Kidney tubule cell (primary cell): Measurements from ENCODE around the gene MRPL41.
"Not testable (repeated sequence)": the region's sequence is repeated elsewhere in the genome, so short reads cannot be mapped to it uniquely, and the experiment has no call there.

Source experiments
- DNase-seq: peaks from one replicate; pipeline ENCODE4 v3.0.0-alpha.2; 2018; ENCODE audit warnings: low spot score

The MRPL41 gene

DNA sequence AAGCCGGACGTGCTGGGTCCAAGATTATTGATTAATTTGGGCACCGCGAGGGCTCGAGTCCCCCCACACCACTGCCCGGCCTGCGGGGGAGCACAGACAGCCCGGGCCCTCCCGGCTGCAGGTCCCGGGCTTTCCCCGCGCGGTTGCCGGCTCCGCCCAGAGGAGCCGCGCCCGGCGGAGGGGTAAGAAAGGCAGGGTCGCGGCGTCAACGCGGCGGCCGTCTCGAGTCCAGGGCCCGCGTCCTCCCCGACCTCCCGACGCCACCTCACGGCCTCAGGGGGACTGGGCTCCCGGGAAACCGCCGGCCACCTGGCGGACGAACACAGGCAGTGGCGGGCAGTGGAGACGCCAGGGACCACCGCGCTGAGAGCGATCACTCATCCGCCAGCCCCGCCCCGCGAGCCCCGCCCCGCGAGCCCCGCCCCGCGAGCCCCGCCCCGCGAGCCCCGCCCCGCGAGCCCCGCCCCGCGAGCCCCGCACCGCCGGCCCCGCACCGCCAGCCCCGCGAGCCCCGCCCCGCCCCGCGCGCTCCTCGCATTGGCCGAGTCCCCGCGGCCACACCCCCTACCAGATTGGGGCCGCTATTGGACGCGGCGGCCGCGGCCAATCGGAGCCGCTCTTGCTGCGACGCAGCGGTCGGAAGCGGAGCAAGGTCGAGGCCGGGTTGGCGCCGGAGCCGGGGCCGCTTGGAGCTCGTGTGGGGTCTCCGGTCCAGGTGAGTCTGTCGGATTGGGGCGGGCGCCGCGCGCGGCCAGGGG, at the start of gene MRPL41:
MRPL41 (plus strand) TSS at position 616 of the 758 bp plus-strand sequence. CDS start 203 bp downstream, outside the sequence.
- peak; percentile 91 for DNase-seq

DNA sequence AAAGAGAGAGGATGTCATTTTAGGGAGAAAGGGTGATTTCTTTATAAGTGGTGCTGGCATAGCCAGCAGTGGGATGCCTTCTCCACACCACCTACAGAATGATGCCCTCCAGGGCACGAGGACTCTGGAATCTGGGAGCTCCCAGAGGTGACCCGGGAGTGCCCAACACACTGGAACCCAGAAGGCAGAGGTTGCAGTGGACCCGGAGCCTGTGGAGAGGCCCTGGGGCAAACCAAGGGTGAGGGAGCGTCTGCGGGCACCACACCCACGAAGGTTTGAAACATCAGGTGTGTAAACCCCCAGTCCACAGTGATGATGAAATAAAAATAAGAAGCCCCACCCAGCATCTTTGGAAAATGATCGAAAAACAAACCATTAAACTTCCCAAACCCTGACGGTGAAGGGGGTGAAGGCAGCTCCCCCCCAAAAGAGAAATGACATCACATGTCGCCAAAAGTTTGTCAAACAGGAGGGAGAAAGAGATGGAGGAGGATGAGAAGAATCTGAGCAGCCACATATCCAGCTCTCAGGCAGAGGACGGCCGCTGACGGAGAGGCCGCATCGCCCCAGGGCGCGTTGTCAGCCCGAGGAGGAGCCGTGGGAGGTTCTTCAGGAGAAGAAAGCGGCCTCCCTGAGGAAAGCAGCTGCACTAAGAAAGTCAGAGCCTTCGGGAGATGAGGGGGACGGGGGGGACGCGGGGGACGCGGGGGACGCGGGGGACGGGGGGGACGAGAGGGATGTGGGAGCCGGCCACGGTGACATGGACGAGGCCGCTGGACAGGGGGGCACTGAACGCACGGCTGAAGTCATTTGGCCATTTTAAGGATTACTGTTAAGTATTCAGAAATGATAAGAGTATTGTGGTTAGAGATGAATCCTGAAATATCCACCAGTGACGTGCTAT, 49.4 kb upstream of the MRPL41 start:
- no peak for DNase-seq

DNA sequence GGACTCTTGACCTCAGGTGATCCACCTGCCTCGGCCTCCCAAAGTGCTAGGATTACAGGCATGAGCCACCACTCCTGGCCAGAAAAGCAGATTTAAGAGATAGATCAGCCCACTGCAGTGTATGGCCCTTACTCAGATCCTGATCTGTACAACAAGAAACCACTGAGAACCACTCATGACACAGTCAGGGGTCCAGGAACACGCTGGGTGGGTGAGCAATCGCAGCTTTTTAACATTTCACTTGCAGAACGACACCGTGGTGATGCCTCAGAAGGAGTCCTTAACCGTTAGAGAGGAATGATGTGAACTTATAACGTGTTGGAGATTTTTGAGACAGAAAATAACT, 47.3 kb upstream of the MRPL41 start:
- DNase-seq, result no peak

DNA sequence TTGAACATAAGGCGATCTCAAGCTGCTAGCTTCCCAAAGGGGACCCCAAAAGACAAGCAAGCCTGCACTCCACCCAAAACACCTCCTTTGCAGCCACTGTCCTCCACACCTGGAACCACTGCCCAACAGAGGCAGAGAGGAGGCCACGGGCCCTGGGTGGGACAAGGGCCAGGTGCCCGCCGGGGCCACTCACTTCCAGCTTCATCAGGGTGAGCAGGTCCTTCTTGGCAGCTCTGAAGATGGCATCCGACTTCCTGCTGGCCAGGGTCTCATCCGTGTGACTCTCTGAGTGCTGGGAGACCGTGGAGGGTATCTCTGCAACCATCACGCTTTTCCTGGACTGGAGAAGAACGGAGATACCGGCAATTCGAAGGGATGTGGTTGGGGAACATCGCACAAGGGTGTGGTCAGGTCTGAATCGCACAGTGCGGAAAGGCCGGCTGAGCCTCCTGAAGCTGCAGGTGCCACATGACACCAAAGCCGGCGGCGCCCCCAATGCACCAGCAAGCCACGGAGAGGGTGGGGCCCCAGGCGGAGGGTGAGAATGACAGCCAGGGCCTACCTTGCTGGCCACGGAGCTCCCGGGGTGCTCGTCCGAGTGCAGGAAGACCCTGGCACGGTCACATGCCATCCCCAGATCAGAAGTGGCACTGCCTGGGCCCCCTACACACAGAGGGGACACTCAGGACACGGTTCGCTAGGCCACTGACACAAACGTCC, 46.1 kb upstream of the MRPL41 start:
- no peak for DNase-seq

DNA sequence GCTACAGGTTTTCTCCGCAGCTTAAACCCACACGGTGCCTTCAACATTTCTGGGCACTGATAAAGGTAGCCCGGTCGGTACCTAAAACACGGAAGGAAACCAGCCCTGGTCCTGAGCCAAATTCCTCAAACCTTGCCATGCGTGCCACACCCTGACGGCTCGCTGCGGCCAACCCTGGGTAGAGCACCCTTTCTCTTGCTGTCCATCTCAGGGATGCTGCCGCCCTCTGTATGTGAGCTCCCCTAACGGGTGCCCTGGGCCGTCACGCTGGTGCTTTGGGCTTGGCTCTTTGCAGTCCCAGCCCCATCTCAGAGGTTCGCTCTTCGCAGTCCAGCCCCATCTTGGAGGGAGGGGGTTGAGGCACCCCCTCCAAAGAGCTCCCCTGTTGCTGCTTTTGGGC, 45.4 kb upstream of the MRPL41 start:
- peak; percentile 51 for DNase-seq

DNA sequence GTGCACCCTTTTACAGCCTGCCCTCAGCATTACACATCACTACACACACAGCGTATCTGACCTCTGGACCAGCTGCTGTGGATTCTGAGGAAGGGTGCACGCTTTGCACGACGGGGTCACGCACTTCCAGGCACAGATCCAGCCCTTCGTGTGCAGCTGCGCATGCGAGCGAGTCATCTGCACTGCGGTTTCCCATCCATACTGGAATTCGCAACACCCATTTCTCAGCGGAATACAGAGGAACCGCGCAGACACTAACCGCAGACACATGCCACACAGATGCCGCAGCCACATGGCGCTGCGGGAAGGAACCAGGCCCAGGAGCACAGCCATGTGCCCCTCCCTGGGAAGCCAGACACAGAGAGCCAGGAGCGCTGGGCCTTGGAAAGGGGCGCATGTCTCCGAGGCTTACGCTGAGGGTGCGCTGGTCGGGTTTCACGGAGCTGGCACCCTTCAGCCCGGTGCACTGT, 44.9 kb upstream of the MRPL41 start:
- peak; percentile 22 for DNase-seq

DNA sequence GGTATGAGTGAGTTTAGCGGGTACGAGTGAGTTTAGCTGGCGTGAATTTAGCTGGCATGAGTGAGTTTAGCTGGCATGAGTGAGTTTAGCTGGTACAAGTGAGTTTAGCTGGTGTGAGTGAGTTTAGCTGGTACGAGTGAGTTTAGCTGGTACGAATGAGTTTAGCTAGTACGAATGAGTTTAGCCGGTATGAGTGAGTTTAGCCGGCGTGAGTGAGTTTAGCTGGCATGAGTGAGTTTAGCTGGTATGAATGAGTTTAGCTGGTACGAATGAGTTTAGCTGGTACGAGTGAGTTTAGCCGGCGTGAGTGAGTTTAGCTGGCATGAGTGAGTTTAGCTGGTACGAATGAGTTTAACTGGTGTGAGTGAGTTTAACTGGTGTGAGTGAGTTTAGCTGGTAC, 42.5 kb upstream of the MRPL41 start:
- no peak for DNase-seq

DNA sequence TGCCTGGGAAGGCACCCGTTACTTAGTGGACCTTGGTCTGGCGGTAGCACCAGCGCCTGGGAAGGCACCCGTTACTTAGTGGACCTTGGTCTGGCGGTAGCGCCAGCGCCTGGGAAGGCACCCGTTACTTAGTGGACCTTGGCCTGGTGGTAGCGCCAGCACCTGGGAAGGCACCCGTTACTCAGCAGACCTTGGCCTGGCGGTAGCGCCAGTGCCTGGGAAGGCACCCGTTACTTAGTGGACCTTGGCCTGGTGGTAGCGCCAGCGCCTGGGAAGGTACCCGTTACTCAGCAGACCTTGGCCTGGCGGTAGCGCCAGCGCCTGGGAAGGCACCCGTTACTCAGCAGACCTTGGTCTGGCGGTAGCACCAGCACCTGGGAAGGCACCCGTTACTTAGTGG, 40.6 kb upstream of the MRPL41 start:
- peak; percentile 52 for DNase-seq

DNA sequence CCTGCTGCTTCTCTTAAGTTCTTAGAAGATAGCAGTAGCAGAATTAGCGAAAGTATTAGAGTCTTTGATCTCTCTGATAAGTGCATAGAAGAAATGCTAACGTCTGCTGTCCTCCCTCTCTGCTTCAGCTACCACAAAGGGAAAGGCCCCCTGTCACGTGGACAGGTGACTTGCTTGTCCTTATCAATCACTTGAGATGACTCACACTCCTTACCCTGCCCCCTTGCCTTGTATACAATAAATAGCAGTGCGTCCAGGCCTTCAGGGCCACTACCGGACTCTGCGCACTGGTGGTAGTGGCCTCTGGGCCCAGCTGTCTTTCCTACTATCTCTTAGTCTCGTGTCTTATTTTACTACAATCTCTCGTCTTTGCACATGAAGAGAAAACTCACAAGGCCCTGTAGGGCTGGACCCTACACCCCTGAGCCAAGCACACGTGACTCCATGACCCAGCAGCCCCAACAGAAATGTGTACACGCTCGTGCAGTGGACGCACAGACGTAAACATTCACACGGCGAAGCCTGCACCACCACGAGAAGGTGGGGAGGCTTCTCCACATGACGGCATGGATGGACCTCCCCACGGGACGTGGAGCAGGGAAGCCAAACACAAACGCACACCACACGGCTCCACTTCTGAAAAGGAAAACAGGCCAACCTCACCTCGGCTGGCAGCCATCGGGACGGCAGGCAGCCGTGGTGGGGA, 39.8 kb upstream of the MRPL41 start:
- DNase-seq, result no peak

DNA sequence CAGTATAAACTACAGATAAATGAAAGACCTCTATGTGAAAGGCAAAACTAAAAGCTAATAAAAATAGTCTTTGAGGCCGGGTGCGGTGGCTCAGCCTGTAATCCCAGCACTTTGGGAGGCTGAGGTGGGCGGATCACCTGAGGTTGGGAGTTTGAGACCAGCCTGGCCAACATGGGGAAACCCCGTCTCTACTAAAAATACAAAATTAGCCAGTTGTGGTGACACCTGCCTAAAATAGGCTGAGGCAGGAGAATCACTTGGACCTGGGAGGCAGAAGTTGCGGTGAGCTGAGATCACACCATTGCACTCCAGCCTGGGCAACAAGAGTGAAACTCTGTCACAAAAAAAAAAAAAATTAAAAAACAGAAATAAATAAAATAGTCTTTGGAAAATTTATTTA, 38.5 kb upstream of the MRPL41 start:
- DNase-seq, result not testable (repeated sequence)

DNA sequence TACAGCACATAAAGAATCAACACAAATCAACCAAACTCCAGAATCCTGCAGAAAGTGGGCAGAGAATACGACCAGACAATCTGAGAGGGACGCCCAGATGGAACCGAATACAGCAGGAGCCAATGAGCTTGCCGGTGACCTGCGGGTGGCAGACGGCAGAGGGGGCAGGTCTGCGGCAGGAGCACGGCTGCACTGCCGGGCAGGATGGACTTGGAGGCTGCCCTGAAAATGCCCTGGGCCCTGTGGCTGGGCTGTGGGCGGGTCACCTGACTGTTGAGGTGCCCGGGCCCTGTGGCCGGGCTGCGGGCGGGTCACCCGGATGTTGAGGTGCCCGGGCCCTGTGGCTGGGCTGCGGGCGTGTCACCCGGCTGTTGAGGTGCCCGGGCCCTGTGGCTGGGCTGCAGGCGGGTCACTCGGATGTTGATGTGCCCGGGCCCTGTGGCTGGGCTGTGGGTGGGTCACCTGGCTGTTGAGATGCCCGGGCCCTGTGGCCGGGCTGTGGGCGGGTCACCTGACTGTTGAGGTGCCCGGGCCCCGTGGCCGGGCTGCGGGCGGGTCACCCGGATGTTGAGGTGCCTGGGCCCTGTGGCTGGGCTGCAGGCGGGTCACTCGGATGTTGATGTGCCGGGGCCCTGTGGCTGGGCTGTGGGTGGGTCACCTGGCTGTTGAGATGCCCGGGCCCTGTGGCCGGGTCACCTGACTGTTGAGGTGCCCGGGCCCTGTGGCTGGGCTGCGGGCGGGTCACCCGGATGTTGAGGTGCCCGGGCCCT, 37.7 kb upstream of the MRPL41 start:
- DNase-seq, result not testable (repeated sequence)

DNA sequence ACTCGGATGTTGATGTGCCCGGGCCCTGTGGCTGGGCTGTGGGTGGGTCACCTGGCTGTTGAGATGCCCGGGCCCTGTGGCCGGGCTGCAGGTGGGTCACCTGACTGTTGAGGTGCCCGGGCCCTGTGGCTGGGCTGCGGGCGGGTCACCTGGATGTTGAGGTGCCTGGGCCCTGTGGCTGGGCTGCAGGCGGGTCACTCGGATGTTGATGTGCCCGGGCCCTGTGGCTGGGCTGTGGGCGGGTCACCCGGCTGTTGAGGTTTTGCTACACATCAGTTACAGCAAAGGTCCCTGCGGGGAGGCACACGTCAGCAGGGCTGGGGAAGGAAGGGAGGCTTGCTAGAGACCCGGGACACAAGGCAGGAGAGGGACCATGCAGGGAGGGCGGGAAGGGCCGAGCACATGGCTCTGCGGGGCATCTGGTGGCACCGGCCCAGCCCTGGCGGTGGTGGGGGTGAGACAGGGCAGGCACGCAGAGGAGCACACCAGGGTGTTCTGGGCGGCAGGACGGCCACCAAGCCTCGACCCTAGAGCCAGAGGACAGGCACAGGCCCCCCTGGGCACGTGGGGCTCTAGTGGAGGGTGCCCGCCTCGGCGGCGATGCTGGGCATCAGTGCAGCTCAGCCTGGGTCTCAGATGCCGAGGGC, 36.9 kb upstream of the MRPL41 start:
- DNase-seq, result no peak

DNA sequence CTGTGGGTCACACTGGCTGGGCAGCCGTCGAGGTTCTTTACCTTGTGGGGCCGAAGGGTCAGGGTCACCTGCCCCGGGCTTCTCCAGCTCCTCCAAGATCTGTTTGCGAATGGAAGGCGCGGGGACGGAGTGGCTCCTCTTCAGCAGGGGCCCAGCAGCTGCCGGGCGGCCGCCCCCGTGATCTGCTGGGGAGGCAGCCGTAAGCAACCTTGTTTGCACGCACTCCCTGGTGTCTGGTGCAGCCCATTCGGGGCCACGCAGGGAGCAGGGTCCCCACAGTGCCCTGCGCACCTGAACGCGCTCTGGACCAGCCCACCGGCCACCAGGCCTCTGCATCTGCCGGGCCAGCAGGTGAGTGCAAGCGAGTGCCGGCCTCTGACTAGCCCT, 36.3 kb upstream of the MRPL41 start:
- no peak for DNase-seq

DNA sequence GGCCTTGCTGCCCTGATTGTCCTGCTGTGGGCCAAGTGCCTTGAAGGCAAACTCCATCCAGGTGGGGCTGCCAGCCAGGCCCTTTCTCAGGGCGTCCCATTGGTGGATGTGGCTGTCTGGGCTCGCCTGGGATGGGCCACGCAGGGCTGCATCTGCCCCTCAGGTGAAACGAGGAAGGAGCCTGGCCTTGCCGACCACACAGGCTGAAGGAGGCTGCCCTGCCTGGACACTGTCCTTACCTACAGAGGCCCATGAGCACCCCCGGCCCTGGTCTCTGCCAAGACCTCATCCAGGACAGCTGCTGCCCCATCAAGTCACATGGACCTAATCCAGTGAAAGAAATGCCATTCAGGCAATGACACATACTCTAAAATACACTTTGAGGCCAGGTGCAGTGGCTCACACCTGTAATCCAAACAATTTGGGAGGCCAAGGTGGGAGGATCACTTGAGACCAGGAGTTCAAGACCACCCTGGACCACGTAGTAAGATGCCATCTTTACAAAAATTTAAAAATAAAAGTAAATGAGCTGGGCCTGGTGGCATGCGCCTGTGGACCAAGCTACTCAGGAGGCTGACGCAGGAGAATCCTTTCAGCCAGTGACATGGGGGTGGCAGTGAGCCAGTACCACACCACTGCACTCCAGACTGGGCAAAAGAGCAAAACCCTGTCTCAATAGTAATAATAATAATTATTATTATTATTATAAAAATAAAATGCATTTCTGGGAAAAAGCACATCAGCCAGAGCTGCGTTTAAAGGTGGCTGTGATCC, 35.3 kb upstream of the MRPL41 start:
- no peak for DNase-seq

DNA sequence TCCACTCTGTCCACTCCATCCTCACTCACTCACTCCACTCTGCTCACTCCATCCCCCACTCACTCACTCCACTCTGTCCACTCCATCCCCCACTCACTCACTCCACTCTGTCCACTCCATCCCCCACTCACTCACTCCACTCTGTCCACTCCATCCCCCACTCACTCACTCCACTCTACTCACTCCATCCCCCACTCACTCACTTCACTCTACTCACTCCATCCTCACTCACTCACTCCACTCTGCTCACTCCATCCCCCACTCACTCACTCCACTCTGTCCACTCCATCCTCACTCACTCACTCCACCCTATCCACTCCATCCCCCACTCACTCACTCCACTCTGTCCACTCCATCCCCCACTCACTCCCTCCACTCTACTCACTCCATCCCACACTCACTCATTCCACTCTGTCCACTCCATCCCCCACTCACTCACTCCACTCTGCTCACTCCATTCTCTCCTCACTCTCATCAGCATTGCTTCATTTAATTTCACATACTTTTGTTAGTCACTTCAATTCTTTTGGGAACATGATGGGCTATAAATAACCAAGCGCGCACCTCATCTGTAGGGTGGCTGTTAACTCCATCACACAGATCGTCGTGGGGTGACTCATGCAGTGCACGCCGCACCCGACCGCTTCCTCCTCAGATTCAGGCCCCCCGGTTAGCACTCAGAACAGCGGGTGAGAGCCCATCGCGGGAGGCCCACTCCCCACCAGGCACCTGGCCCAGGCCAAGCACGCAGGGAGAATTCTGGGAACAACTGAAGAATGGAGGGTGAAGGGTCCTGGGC, 32.8 kb upstream of the MRPL41 start:
- DNase-seq, result not testable (repeated sequence)

DNA sequence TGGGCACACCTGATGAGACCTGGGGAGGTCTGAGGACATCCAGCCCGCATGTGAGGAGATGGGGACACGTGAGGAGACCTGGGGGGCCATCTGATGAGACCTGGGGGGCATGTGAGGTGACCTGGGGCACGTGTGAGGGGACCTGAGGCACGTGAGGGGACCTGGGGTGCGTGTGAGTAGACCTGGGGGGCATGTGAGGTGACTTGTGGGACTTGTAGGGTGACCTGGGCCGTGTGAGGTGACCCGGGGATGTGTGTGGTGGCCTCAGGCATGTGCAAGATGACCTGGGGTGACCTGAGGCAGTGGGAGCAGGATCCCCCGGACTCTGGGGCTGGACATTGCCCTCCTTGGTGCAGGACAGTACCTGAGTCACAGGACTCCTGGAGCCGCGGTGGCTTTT, 32.1 kb upstream of the MRPL41 start:
- no peak for DNase-seq

DNA sequence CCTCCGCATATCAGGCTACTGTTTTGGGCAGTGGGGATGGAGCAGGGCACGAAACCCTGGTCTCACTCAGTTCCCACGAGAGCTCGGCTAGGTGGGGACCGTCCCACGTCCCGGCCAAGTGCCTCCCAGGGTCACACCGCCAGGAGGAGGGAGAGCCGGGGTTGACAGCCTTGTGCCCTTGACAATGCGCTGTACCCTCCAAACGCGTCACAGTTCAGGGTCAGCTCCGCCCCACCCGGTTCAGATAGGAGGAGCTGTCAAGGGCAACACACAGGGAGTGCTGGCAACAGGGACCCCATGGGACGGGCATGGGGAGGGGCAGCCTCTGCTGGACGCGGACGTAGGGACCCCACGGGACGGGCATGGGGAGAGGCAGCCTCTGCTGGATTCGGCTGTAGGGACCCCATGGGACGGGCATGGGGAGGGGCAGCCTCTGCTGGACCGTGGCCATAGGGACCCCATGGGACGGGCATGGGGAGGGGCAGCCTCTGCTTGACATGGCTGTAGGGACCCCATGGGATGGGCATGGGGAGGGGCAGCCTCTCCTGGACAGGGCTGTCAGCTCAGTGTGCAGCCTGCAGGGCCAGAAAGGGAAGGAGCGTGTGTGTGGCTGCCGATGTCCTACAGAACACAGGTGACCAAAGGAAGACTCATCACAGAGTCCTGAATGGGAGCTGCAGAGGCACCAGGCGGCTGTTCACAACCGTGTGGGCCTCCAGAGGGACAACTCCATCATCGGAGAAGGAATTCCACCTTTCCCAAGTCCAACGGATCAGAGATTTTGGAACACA, 30.9 kb upstream of the MRPL41 start:
- DNase-seq, result no peak

DNA sequence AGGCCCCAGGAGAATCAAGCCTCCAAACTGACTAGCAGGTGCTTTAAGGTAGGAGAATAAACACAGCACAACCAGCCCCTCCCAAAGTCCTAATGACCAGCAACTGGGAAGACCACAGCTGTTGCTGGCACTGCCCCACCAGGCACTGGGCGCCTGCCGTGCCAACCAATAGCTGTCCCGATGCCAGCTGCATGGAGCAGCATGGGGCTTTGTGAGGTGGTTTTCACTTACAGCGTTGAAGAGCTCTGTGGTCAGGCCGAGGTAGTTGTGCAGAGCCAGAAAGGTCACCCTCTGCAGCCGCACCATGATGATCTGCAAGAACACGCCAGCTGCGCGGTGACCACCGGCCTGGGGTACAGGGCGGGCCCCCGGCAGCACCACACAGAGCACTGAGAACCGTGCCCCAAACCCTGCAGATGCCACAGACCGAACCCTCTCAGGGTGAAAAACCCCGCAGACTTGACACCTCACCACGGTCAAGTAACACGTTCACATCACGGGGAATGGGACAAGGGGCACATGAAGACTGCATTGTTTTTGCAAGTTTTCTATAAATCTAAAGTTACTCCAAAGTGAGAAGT, 30.2 kb upstream of the MRPL41 start:
- DNase-seq, result no peak
